Skin of body (tissue), 2 donors: ENCODE measurements around the gene KRTAP13-1. TPM values are rescaled to one million over a fixed set of nuclear protein-coding genes. Genes with fewer than 3 reads are reported as not detected.

ENCODE experiments used
- small RNA-seq: library from RNA; depleted of rRNA; stranded (forward); fragments of <200 nt; gene quantifications from one replicate; pipeline ENCODE3, GENCODE V24; 2014; ENCODE audit warnings: low replicate concordance
- total RNA-seq: library from RNA; depleted of rRNA; stranded (reverse); fragments of >200 nt; gene quantifications from one replicate; pipeline ENCODE4 v1.2.3, GENCODE V29; 2014

Gene KRTAP13-1
- total RNA-seq, 1 donor from 2014 or later, result 0.99 TPM

Small RNA genes lying within 50 kb of the gene (small RNA-seq; reads per million reads assigned to genes)
- gene KRTAP23-1 (not detected), gene MIR4327 (not detected)

Other genes starting within 250 kb of the KRTAP13-1 start
- 1.1 TPM for gene CLDN17, start 229.2 kb upstream of the KRTAP13-1 start, total RNA-seq
- 9.6 TPM for gene CLDN8, start 179.9 kb upstream of the KRTAP13-1 start, total RNA-seq
- gene KRTAP24-1, start 113.1 kb upstream of the KRTAP13-1 start, total RNA-seq, result 10.3 TPM
- gene KRTAP25-1, start 106.5 kb upstream of the KRTAP13-1 start, total RNA-seq, result not detected
- 3.6 TPM for gene KRTAP26-1, start 75.7 kb upstream of the KRTAP13-1 start, total RNA-seq
- not detected for gene KRTAP27-1, start 58.3 kb upstream of the KRTAP13-1 start, total RNA-seq
- gene KRTAP23-1, start 47.4 kb upstream of the KRTAP13-1 start, total RNA-seq, result not detected
- 2.9 TPM for gene KRTAP13-2, start 23.8 kb upstream of the KRTAP13-1 start, total RNA-seq
- gene KRTAP13-3, start 29.9 kb downstream of the KRTAP13-1 start, total RNA-seq, result not detected
- gene KRTAP13-4, start 34.2 kb downstream of the KRTAP13-1 start, total RNA-seq, result not detected
- not detected for gene KRTAP15-1, start 44.2 kb downstream of the KRTAP13-1 start, total RNA-seq
- 11.4 TPM for gene KRTAP19-1, start 84.3 kb downstream of the KRTAP13-1 start, total RNA-seq
- not detected for gene KRTAP19-2, start 91.4 kb downstream of the KRTAP13-1 start, total RNA-seq
- gene KRTAP19-3, start 96.0 kb downstream of the KRTAP13-1 start, total RNA-seq, result 9.7 TPM
- not detected for gene KRTAP19-4, start 101.1 kb downstream of the KRTAP13-1 start, total RNA-seq
- gene KRTAP19-5, start 106.1 kb downstream of the KRTAP13-1 start, total RNA-seq, result 25.9 TPM
- not detected for gene KRTAP19-6, start 145.8 kb downstream of the KRTAP13-1 start, total RNA-seq
- gene KRTAP19-7, start 165.3 kb downstream of the KRTAP13-1 start, total RNA-seq, result not detected
- gene KRTAP22-2, start 194.4 kb downstream of the KRTAP13-1 start, total RNA-seq, result not detected
- gene KRTAP6-3, start 196.4 kb downstream of the KRTAP13-1 start, total RNA-seq, result not detected
- gene KRTAP6-2, start 202.9 kb downstream of the KRTAP13-1 start, total RNA-seq, result not detected
- gene KRTAP22-1, start 205.1 kb downstream of the KRTAP13-1 start, total RNA-seq, result not detected
- not detected for gene KRTAP6-1, start 217.9 kb downstream of the KRTAP13-1 start, total RNA-seq
- gene KRTAP20-1, start 220.4 kb downstream of the KRTAP13-1 start, total RNA-seq, result not detected
- not detected for gene KRTAP20-4, start 224.6 kb downstream of the KRTAP13-1 start, total RNA-seq
- gene KRTAP20-2, start 239.2 kb downstream of the KRTAP13-1 start, total RNA-seq, result 1.2 TPM
- not detected for gene KRTAP20-3, start 246.8 kb downstream of the KRTAP13-1 start, total RNA-seq